Hematopoietic multipotent progenitor cell treated with erythropoietin and hydrocortisone succinate and interleukin-3 and kit ligand, for 8 days (in vitro differentiated cells): ENCODE measurements around the gene ATP6V0A4.
"Not testable (repeated sequence)": the region's sequence is repeated elsewhere in the genome, so short reads cannot be mapped to it uniquely, and the experiment has no call there.

Source experiments
- DNase-seq: peaks from one replicate; pipeline ENCODE4 v3.0.0-alpha.2; 2015

The ATP6V0A4 gene

DNA sequence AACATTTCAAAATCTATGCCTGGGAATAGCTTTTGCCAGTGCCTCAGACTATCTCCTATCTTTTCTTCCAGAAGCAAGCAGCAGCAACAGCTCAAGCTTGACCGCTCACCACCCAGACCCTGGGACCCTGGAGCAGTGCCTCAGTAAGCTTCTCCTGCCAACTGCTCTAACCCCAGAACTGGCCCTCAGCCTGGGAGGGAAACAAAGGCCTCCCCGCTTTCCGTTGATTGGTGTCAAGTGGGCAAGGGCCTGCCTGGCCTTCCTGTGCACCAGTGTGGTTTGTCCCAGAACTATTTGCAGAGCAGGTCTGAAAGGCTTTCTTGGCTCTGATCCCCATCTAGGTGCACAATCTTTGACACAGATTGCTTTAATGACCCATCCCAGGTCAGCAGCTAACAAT is 3.3 kb upstream of the ATP6V0A4 start:
- no peak for DNase-seq

DNA sequence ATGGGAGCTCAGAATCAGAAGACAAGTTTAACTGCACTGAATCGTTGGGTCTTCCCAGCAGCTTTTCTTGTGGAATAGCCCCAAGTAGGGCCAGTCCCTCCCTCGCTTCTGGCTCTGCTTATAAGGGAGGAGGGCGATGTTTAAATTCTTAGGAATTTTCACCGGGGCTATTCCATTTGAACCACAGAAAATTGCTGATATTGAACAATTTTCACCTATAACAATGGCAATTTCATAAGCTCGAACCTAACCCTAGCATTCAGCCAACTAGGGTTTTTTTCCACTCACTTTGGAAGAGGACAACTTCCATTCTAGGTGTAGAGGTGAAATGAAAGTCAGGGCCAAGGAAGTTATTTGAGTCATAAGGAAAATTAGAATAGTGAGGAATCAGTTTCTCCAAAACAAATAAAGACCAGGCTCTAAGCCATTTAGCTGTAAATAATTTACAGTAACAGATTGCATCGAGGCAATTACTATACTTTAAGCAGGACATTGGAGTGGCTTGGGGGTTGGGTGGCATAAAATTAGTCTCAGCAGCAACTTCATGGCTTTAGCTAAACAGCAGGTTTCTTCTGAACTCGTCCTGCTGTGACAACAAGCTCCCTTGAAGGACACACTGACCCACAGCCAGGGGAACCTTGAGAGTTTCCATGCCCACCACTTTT is 1.5 kb upstream of the ATP6V0A4 start:
- DNase-seq, result no peak

DNA sequence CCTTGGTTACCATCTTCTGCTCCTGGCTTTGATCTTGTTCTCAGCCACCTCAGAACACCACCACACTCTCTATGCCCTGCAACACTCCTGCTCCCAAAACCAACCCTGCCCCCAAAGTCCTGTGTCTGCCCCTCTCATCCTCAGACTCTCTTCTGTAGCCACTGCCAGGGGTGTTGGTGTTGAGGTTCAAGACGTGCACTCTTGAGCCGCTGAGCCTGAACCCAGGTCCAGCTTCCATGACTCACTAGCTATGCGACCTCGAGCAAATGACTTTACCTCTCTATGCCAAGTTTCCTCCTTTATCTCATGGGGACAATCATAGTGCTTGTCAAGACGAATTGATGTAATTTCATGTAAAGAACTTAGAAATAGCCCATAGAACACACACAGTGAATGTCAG is 840 bp upstream of the ATP6V0A4 start:
- DNase-seq, result no peak

DNA sequence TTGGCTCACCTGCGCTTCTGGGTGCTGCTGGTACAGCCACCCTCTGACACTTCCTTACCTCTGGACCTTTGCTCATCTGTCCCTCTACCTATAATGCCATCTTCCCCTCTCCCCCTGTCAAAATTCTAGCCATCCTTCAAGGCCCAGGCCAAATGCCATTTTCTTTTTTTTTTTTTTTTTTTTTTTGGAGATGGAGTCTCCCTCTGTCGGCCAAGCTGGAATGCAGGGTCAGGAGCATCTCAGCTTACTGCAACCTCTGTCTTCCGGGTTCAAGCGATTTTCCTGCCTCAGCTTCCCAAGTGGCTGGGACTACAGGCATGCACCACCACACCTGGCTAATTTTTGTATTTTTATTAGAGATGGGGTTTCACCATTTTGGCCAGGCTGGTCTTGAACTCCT is 950 bp downstream of the ATP6V0A4 start:
- not testable (repeated sequence) for DNase-seq

DNA sequence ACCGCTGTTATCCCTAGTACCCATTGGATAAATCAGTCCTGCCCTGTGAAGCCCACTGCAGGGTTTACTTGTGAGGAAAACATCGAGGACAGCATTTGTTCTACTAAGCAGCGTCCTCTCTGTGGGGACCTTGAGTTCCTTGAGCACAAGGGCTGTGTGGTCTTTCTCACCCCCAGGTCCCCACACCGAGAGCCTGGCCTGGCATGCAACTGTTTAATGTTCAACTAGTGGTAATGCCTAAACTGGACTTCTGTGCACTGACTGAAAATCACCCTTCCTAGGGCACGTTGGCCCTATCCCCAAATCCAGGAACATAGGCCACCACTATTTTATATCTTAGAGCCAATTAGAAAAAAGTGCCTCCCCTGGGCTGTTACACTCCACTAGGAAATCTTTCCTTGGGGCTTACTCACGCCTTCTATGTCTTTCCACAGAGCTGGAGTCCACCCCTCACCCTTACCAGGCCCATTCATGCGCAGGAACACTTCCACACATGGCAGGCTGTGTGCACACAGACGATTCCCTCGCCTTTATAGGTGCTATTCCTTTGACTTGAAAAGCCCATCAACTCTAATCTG is 1.9 kb downstream of the ATP6V0A4 start:
- DNase-seq, result no peak

DNA sequence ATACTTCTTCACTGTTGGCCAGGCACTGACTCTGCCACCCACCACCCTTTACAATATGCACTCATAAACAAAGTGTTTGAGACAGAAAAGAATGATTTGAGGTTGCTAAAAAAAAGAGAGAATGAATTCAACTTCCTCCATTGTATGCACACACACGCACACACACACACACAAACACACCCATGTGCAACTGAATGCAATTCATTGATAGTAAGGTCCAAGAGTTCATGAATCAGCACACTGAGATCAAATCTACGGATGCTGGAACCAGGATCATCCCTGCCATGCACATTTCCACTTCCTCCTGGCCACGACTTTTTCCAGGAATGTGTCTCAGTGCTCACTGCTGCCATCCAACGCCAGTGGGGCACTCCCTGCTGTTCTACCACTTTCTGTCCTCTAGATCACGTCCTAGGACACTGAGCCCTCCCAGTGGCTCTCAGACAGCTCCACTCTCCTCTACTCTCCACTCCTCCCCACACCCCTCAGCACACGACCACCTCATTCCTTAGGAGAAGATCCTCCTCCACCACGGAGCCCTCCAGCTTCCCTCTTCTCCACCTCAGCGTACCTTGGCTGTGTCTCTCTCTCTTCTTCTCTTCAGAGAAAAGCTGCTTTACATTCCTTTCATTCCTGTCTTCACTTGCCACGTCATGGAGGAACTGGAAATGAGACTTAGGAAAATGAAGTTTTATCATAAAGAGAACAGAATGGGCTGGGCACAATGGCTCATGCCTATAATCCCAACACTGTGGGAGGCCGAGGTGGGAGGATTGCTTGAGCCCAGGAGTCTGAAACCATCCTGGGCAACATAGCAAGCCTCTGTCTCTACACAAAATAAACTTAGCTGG is 12.2 kb downstream of the ATP6V0A4 start:
- no peak for DNase-seq

DNA sequence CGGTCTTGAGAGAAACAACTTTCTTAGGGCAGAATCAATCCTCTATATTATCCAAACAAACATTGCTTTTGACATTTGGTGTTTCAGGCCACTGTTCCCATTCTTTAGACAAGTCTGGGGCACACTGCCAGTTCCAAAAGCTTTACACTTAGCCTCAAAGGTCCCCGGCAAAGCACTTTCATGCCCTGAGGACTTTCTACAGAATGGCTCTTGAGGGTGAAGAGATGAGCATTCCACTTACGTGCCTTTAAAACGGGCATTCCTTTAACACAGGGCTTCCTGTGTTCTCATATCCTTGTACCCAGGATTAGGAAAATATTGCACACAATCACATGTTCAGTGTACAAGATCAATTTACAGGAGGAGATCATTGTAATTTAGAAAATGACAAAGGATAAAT is 13.3 kb downstream of the ATP6V0A4 start:
- DNase-seq, result no peak

DNA sequence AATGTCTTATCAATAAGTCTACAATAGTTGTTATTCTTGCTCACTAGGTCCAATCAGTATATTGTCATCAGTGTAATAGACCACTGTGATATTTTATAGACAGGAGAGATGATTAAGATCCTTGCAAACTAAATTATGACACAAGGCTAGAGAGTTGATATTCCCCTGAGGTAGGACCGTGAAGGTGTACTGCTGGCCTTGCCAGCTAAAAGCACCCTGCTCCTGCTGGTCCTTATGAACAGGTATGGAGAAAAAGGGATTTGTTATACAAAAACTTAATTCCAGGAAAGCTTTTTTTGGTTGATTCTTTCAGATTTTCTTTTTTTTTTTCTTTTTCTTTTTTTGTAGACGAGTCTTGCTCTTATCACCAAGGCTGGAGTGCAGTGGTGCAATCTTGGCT is 17.0 kb downstream of the ATP6V0A4 start:
- no peak for DNase-seq

DNA sequence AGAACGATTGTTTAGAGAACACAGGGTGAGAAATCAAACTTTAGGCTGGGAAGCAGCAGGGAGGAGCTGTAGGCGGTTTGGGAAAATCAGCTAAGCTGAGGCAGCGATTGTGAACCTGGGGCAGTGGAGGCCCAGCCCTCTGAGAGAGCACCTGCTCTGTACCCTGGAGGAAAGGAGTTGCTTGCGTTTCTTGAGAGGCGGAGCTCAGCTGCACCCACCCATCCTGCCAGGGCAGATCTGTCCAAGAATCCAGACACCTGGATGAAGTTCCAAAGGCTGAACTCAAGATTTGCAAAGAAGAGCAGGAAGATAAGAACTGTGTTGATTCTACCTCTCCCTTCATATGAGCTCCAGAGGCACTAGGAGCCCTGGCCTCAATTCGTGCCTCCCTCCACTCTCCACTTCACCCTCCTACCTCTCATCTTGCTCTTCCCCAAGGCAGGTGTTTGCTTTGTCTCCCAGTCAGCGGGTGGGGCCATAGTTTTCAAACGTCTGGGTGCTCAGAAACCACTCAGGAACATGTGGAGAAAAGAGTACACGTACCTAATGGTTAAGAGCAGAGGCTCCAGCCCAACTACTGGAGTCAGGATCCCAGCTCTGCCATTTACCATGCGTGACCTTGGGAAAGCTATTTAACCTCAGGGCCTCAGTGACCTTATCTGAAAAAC is 21.7 kb downstream of the ATP6V0A4 start:
- DNase-seq, result no peak

DNA sequence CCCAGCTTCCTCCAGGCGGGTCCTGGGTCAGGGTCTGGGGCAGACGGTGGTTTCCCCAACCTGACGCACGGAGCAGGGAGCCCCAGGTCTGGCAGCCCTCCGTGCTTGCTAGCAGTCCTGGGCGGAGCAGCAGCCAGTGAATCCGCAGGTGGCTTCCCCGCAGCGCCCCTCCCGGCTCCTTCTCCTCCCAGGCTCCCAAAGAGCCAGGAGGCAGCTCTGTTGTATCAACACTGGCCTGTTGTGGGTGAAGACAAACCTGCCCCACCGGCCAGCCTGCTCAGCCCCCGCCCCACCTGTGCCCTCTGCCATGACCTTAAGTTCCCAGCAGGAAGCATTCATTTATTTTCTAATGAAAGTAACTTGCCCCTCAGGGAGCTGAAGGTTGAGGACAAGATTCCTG is 24.2 kb downstream of the ATP6V0A4 start:
- DNase-seq, result no peak

DNA sequence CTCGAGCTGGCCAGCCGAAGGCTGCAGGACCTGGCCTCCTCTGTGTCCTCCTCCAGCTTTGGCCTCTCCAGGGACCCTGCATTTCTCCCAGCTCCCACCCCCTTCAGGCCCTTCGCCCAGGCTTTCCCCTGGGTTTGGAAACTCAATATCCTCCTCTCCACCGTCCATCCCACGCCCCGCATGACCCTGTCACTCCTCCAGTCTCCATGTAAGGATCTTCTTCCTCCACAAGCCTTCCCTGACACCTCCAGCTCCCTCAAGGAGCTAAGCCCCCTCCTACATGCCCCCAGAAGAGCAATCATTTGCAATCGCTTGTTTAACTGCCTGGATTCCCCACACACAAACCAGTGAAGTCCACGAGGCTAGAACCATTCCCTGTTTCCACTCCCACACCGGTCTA is 24.8 kb downstream of the ATP6V0A4 start:
- DNase-seq, result no peak

DNA sequence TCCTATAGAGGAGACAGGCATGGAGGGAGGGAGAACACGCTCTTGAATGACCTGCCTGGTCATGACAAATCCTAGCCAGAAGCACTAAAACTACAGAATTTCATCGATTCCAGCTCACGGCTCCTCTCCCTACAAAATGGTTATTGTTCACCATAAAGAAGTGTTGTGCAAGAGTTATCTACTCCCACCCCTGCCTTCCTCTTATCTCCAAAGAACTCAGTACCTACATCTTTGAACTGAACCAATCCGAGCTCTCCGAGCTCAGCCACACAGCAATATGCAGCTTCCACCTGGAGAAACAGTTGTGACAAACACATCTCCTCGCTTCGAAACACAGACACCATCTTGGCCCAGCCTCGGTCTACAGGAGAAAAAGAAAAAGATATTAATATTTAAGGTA is 27.1 kb downstream of the ATP6V0A4 start:
- DNase-seq, result no peak

DNA sequence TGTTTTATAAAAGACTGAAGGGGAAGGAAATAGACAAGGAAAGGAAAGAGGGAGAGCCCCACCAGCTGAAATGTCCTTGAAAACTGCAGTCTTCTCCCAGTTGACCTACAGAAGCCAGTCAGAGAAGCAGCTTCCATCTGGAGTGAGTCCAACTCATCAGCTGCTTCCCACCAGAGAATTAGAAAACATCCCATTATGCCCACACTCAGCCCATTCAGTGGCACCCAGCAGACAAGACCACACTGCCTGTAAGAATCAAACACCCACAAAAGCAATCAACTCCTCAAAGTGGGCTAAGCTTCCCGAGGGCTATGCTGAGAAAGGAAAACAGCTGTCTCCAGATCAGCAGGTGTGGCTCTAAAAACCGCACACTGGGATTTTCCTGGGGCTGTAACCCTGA is 29.8 kb downstream of the ATP6V0A4 start:
- DNase-seq, result no peak

DNA sequence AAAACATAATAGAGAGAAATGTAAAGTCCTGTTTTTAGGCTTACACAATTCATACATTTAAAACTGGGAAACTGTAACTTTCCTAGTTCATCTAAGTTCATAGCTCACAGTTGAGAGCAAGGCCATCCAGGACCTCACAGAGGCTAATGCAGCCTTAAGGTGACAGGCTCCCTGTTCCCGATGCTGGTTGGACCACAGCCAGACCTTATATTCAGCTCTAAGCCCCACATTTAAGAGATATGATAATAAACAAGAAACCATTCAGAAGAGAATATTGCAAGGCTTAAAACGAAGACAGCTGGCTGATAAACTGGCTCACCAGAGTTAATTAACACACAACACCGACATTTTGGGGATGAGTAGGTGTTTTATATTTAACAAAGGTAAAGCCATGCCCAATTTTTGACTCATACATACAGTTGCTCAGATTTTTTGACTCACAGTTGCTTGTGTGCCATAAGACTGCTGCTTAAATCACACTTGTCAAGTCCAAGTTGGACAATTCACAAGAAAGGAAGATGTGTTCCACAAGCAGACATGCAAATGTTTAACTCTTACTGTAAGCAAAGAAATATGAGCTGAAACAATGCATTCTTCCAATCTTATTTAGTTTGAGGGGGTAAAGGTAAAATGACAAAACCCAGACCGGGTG is 41.3 kb downstream of the ATP6V0A4 start:
- no peak for DNase-seq

DNA sequence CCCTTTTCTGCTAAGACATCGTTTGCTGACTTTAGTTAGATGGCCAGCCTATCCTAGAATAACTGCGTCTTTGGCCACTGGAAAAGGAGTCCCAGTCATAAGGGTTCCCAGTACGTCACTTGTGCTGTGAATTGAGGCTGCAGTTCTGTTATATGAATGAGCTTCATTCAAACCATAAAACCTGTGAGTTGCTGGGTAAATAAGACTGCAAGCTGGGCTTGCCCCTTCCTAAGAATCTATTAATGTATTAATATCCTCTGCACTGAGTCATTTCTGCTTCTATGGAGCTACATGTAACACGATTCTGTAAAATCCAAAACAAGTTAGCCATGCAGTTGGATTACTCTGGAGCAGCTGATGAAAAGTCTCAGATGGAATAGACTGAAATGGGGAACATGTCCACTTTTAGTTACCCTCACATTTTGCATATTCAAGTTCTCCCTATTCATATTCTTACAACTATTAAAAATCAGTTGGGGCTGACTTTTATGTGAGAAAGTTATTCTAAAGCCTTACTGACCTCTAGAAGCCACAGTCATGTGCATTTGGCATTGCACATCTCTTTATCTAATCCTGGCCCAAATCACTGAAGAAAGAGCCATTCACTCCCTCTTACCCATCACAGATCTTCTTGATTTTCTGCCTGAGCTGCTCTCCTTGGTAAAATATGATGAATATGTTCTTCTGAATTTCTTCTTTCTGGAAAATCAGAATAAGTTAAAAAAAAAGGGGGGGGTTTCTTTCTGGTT is 42.0 kb downstream of the ATP6V0A4 start:
- no peak for DNase-seq

DNA sequence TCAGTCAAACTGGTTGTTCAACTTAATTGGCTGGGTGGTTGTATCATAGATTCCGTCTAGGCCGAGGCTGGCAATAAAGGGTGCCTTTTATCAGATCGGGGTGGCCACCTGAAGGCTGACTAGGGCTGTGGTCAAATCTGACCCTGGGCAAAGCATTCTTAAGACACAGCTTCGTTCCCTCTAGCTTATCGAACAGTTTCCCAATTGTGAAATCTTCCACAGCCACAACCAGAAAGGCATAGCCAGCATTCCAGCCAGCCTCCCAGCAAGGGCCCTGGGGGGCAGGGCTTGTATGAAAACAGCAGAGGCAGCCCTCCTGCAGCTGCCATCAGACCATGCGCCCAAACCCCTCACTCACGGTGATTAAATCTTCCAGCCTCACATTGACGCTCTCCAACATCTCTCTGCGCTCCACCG is 42.7 kb downstream of the ATP6V0A4 start:
- no peak for DNase-seq

DNA sequence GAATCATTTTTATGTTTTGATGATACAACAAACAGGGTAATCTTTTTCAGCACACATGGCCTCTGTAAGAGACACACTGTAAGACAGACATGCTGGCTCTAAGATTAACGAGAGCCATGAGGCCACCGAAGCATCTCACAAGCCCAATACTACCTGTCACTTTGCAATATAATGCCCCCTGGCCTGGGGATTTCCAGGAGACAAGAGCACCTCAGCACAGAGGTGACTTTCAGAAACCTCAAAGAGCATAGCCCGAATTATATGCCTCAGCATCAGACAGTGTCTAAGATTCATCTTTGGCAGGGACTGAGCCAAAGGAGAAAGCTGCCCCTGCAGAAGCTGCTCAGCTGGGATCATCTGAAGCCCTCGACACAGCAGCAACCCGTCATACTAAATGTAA is 44.4 kb downstream of the ATP6V0A4 start:
- DNase-seq, result no peak

DNA sequence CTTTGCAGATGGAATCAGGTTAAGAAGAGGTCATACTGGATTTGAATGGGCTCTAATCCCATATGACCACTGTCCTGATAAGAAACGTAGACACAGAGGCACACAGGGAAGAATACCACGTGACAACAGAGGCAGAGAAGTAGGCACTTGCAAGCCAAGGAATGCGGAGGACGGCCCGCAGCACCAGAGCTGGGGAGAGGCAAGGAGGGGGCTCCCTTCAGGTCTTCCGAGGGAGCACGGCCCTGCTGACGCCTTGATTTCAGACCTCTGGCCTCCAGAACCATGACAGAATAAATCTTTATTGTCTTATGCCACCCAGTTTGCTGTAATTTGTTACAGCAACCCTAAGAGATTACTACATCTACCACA is 44.9 kb downstream of the ATP6V0A4 start:
- DNase-seq, result no peak

DNA sequence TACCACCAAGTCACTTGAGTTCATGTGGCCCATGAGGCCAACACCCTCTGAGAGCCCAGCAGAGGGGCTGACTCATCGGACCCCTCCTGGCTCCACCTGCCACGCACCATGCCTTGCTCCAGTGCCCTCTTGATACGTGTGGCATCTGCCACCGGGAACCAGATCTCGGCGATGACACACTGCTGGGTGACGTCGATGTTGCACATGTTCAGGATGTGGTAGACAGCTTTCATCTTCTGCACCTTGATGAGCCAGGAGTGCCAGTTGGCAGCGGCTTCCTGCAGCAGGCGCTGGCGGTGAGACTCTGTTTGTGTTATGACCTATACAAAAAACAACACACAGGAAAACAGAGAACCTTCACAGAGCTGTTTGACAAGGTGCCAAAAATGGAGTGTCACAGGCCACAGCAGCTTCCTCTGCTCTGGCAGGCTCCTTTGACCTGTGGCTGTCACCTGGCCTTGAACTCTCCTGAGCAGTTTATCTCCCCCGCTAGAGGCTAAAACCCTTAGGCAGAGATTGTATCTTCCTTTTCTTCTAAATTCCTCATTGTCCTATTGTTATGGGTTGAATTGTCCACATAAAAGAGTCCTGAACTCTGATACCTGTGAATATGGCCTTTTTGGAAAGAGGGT is 45.4 kb downstream of the ATP6V0A4 start:
- peak; percentile 4 for DNase-seq

DNA sequence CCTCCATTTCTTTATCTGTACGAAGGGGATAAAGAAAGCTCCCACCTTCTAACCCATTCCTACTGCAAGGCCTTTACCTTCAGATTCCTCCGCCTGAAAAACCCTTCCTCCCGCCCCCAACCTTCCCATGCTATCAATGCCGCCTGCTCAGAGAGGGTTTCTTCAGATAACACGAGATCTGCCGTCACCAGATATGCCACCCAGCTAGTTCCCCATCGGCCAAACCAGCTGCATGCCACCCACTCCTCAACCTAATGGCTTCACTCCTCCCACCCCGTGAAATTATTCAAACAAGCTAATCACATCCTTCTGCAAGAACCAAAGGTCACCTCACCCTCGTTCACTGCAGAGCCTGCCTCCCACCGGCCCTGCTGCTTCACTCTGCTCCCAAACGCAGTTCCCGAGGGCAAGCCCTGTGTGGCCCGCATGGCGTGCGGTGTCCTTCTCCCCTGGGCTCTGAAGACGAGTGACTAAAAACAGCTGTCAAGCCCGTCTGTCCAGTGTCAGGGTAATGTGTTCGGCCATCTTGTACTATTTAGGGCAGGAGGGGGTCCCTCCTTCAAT is 47.0 kb downstream of the ATP6V0A4 start:
- DNase-seq, result no peak

DNA sequence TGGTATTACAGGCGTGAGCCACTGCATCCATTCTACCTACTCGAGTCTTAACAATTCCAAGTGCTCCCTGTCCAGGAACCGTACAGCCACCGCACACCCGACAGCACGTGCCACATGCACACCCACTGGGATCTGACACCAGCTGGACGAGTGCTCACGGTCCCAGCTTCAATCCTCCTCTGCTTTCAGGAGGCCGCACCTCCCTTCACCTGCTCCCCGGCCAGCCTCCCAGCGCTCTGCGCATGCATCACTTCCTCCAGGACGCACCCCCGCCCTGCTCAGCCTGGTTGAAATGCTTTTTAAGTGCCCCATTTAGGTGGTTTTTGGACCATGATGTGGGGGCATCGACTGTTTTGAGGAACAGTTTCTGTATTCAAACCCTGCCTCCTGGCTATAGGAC is 47.5 kb downstream of the ATP6V0A4 start:
- no peak for DNase-seq

DNA sequence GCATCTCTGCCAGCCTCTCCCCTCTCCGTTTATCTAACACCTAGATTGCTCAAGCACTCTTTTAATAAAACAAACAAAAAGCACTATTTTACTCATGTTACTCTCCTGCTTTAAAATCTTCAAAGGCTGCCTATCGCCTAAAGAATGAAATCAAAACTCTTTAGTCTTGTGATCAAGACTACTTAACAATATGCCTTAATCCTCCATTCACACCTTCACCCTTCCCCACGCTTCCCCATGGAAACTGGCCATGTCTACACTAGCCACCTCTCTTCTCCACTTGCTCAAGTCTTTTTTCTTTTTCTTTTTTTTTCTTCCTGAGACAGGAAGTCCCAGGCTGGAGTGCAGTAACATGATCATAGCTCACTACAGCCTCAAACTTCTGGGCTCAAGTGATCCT is 48.0 kb downstream of the ATP6V0A4 start:
- DNase-seq, result no peak
